HG03175 (cell line): ENCODE results near the gene DHCR7.
"Not testable (repeated sequence)": the region's sequence is repeated elsewhere in the genome, so short reads cannot be mapped to it uniquely, and the experiment has no call there.

Source experiments
- ATAC-seq: cut with Tn5 transposase; IDR thresholded peaks from one replicate; pipeline ENCODE4 v1.9.1; 2021; ENCODE audit warnings: mild to moderate bottlenecking, moderate library complexity; ENCODE audit not compliant: unreplicated experiment

DHCR7 gene

GRCh38 chr11:71442123-71442522, 6.1 kb downstream of the DHCR7 start:
- ATAC-seq = no peak

- no peak for ATAC-seq
Observed at GRCh38 chr11:71441251-71441650, 6.9 kb downstream of the DHCR7 start.

GRCh38 chr11:71440021-71440755, 8.0 kb downstream of the DHCR7 start:
- no peak for ATAC-seq

GRCh38 chr11:71438650-71439049, 9.5 kb downstream of the DHCR7 start:
- no peak for ATAC-seq

- no peak for ATAC-seq
Observed at GRCh38 chr11:71437879-71438278, 10.3 kb downstream of the DHCR7 start.

- ATAC-seq = no peak
Observed at GRCh38 chr11:71437399-71437798, 10.8 kb downstream of the DHCR7 start.

GRCh38 chr11:71436861-71437260, 11.3 kb downstream of the DHCR7 start:
- ATAC-seq = no peak

GRCh38 chr11:71435278-71435951, 12.8 kb downstream of the DHCR7 start:
- ATAC-seq = no peak

GRCh38 chr11:71434576-71435130, 13.5 kb downstream of the DHCR7 start:
- ATAC-seq = no peak

- ATAC-seq = no peak
Observed at GRCh38 chr11:71433648-71434450, 14.3 kb downstream of the DHCR7 start.

GRCh38 chr11:71432761-71433647, 15.2 kb downstream of the DHCR7 start:
- no peak for ATAC-seq

- no peak for ATAC-seq
Observed at GRCh38 chr11:71431271-71431670, 16.9 kb downstream of the DHCR7 start.

- no peak for ATAC-seq
Observed at GRCh38 chr11:71430166-71430565, 18.0 kb downstream of the DHCR7 start.

- no peak for ATAC-seq
Observed at GRCh38 chr11:71429701-71430100, 18.5 kb downstream of the DHCR7 start.

- ATAC-seq = no peak
Observed at GRCh38 chr11:71428861-71429435, 19.2 kb downstream of the DHCR7 start.

GRCh38 chr11:71426413-71426812, 21.8 kb downstream of the DHCR7 start:
- ATAC-seq = no peak

GRCh38 chr11:71425860-71426259, 22.3 kb downstream of the DHCR7 start:
- ATAC-seq = no peak

- ATAC-seq = no peak
Observed at GRCh38 chr11:71425409-71425808, 22.8 kb downstream of the DHCR7 start.

GRCh38 chr11:71423181-71423790, 24.9 kb downstream of the DHCR7 start:
- ATAC-seq = no peak

- ATAC-seq = not testable (repeated sequence)
Observed at GRCh38 chr11:71422318-71422717, 25.9 kb downstream of the DHCR7 start.
